GM19372 (cell line): Measurements from ENCODE around the gene SHC3.

Source experiments
- ATAC-seq: cut with Tn5 transposase; IDR thresholded peaks from one replicate; pipeline ENCODE4 v1.9.1; 2021; ENCODE audit warnings: mild to moderate bottlenecking, low read depth, moderate library complexity; ENCODE audit not compliant: unreplicated experiment

SHC3 gene

DNA sequence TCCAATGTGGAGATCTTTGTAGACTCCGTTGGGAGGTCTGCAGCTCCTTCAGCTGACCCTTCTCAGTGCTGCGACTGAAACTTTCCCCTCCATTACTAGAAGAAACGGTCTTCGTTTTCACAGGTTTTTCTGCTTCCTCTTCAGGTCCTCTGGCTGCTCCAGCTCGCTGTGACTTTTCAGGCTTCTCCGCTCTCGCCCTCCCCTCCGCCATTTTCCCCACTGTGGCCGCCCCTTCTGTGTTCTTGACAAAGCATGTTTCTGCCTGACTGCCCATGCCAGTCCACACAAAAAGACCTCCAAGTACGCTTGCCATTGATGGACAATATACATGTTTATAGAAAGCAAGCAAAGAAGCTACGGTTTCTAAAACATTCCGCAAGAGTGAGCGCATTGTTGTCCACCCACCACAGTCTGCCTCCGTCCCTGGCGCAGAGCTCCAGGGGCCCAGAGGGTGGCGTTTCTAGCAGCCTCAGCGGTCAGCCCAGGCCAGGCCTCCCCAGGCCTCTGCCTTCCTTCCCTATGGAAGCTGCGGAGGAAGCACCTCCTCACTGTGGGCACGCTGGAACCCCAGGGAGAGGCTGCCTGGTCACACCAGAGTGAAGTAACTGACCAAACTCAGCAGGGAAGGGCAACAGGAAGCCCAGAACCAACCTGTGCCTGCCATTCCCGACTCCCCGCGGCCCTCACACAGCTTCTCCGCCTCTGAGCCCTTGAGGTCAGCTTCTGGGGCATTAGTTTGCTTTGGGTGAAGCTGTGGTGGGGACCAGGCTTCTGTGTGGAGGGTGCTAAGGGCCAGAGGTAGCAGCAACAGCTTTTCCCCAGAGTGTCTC is 207.3 kb downstream of the SHC3 start:
- ATAC-seq, result no peak

DNA sequence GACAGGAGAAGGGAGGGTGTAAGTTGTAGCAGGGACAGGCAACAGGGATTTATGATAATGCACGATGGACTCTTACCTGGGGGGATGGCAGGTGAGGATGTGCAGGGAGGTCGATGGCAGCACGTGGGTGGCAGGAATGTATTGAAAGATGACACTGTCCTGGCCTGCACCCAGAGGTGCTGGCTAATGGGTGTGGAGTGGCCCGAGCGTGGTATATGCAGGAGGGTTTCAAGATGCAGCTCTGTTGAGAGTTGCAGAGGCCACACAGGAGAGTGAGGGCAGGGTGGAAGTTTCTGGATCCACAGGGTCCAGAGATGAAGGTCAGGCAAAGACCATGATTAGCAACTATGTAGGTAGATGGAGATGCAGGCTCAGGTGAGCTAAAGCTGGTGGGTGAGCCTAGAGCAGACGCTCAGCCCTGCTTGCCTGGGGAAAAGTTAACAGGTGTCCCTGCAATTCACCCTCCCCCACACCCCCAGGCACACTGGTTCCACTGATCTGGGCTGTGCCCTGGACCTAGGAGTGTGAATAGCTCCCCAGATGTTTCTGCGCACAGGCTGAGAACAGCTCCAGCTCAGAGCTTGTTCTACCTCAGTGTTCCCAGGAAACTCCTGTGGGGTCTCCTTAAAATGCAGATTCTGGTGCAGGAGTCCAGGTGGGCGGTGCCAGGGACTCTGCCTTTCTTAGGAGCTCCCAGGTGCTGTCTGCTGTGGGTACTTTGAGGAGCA is 208.8 kb downstream of the SHC3 start:
- no peak for ATAC-seq

DNA sequence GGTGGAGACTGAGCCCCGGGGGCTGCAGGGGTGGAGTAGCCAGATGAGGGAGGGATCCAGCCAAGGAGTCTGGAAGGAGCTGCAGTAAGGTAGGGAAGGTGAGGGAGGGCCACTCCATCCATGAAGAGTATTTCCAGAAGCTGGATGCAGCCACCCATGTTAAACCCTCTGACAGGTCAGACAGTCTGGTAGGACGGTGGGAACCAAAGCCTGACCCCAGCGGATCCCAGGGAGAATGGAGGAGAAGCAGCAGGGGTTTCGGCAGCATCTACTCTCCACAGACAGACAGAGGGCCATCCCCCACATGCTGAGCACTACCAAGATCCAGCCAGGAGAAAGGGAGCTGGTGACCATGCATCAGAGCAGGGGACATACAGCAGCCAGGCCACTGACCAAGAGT is 209.8 kb downstream of the SHC3 start:
- ATAC-seq, result no peak

DNA sequence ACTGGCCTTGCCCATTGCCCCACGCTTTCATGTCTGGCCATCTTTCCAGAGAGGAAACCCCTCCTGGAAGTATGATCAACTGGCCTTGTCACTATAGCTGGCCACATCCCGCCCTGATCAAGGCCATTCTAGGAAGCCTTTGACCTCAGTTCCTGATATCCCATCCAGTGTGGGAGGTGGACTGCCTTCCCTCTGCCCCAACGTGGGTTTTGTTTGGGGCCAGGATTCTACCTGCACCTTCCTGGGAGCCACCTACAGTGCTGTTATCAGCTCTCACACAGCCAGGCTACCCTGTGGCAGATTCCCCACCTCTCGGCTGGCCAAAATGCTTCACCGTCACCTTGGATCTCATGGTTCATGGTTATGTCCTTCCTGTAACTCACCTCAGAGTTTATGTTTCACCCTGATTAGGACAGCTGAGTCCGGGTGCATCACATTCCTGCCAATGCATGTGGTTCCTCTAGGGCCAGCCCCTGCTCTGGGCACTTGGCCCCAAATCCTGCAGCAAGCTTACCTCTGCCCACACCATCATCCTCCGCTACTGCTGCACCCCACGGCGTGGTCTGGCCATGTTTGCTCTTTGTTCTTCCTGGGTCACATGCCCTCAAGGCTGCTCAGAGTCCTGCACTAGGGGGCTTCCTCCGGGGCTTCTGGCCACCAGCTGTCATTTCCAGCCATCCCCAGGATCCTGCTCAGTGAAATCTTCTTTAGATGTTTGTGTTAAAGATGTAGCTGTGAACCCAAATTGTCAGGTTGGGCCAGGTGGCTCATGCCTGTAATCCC is 211.5 kb downstream of the SHC3 start:
- no peak for ATAC-seq

DNA sequence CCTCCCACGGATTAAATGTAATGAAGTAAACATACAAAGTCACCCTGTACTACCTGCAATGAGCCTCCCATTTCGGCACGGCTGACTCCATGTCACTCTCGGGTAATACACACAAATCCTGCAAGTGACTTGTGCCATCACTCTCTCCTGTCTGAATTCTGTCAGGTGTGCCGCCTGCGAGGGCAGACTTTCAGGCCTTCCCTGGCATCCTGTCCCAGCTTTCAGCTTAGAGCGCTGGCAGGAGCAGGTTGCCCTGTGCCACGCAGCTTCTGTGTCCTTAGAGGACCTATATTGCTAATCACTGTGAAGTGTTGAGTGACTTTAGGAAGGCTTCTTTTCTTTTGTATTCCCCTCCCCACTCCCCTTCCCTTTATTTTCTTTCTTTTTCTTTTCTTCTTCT is 213.1 kb downstream of the SHC3 start:
- ATAC-seq, result no peak

DNA sequence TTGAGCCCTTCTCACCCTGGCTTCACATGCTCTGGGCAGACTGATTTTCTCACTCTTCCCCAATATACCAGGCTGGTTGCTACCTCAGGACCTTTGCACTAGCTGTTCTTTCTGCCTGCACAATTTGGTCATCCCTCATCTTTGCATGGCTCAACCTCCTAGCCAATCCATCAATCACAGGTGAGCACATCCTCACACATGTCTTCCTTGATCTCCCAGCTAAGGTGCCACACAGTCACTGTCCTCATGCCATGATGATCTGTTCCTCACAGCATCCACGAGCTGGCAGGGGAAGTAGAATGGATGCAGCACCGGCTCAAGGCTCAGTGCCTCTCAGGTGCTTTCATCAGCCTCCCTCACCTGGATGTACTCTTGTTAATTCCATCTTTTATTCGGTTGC is 218.0 kb downstream of the SHC3 start:
- ATAC-seq, result no peak

DNA sequence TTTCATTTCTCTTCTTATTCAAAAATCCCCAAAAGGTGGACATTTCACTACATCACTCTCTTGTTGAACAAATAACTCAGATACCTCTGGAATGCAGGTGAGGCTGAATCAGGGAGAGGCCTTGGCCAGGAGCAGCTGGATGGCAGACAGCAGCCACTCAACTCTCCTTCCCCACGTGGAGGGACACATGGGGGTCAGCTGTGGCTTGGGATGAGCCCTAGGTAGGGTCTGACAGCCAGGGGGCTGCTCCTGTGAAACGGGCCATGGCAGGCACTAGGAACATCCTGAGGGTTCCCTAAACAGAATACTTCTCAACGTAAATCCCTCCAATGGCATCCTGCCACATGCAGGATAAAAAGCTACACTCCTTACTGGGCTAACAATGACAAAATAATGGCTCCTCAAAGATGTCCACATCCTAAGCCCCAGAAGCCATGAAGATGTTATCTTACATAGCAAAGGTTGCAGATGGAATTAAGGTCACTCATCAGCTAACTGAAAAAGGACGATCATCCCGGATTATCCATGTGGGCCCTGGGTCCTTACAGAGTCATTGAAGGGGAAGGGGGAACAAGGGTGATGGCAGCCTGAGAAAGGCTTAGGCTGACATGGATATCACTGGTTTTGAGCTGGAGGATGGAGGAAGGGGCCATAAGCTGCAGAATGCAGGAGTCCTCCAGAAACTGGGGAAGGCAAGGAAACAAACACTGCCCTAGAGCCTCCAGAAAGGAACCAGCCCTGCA is 218.7 kb downstream of the SHC3 start:
- no peak for ATAC-seq

DNA sequence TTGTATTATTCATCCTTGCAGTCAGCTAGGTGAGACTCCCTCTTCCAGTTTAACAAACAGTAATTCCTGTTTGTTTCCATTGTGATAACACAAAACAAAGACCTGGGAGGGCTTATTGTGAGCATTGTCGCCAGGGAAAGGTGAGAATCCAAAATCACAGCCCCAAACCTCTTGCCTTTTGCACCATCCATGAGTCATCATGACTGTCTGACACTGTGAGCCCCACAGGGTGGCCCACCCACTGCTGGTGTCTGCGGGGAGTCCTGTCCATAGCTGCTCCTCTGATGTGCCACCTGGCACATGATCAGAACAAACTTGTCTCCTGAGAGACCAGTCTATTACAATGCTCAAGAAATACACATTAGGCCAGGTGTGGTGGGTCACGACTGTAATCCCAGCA is 221.1 kb downstream of the SHC3 start:
- ATAC-seq, result no peak
